ENCODE measurements around the gene FYB1. TPM values are rescaled to one million over a fixed set of nuclear protein-coding genes. Genes with fewer than 3 reads are reported as not detected.
A peak's percentile ranks its signal among the peaks of the same experiment; 100 is the strongest.

The FYB1 gene
- total RNA-seq, 4 donors from 2014 or later: 1.8 to 16.5 (median 4.8) TPM

- H3K36me3 ChIP-seq: no peaks in the 10 kb centered on the region
- intact Hi-C loops (cut with DNase I; ENCODE audit: low total_unique reads): no loop called here
- no peaks in the 10 kb centered on the region for H3K27me3 ChIP-seq
- H3K27ac ChIP-seq: no peak overlapping the region
- no peak for DNase-seq
- no peak overlapping the region for H3K4me3 ChIP-seq
- H3K4me1 ChIP-seq: no peaks in the 10 kb centered on the region
- no peak for TF ChIP-seq POLR2A (IDR thresholded peaks at IDR 0.05)
- TF ChIP-seq, protein P1, sequence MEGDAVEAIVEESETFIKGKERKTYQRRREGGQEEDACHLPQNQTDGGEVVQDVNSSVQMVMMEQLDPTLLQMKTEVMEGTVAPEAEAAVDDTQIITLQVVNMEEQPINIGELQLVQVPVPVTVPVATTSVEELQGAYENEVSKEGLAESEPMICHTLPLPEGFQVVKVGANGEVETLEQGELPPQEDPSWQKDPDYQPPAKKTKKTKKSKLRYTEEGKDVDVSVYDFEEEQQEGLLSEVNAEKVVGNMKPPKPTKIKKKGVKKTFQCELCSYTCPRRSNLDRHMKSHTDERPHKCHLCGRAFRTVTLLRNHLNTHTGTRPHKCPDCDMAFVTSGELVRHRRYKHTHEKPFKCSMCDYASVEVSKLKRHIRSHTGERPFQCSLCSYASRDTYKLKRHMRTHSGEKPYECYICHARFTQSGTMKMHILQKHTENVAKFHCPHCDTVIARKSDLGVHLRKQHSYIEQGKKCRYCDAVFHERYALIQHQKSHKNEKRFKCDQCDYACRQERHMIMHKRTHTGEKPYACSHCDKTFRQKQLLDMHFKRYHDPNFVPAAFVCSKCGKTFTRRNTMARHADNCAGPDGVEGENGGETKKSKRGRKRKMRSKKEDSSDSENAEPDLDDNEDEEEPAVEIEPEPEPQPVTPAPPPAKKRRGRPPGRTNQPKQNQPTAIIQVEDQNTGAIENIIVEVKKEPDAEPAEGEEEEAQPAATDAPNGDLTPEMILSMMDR (IDR thresholded peaks at IDR 0.05): no peak
- H3K9me3 ChIP-seq: no peaks in the 10 kb centered on the region
Observed at GRCh38 chr5:39209924-39210323, 9.4 kb downstream of the FYB1 start.

GRCh38 chr5:39208471-39208870 lies 10.9 kb downstream of the FYB1 start:
- H3K27ac ChIP-seq: no peak overlapping the region
- H3K4me3 ChIP-seq: no peak overlapping the region
- H3K36me3 ChIP-seq: no peaks in the 10 kb centered on the region
- TF ChIP-seq POLR2A (IDR thresholded peaks at IDR 0.05): no peak
- intact Hi-C loops (cut with DNase I; ENCODE audit: low total_unique reads): no loop called here
- no peak for DNase-seq
- no peaks in the 10 kb centered on the region for H3K9me3 ChIP-seq
- no peaks in the 10 kb centered on the region for H3K27me3 ChIP-seq
- no peaks in the 10 kb centered on the region for H3K4me1 ChIP-seq

- TF ChIP-seq, protein P1 (IDR thresholded peaks at IDR 0.05): no peak
- TF ChIP-seq POLR2A (IDR thresholded peaks at IDR 0.05): no peak
- DNase-seq: peak; percentile 33 to 36
- no peaks in the 10 kb centered on the region for H3K36me3 ChIP-seq
- H3K27ac ChIP-seq: no peak overlapping the region
- no peaks in the 10 kb centered on the region for H3K9me3 ChIP-seq
- H3K4me1 ChIP-seq: no peaks in the 10 kb centered on the region
- intact Hi-C loops (cut with DNase I; ENCODE audit: low total_unique reads): no loop called here
- H3K27me3 ChIP-seq: no peaks in the 10 kb centered on the region
- H3K4me3 ChIP-seq: no peak overlapping the region
Observed at GRCh38 chr5:39207345-39208045, 11.9 kb downstream of the FYB1 start.

DNA sequence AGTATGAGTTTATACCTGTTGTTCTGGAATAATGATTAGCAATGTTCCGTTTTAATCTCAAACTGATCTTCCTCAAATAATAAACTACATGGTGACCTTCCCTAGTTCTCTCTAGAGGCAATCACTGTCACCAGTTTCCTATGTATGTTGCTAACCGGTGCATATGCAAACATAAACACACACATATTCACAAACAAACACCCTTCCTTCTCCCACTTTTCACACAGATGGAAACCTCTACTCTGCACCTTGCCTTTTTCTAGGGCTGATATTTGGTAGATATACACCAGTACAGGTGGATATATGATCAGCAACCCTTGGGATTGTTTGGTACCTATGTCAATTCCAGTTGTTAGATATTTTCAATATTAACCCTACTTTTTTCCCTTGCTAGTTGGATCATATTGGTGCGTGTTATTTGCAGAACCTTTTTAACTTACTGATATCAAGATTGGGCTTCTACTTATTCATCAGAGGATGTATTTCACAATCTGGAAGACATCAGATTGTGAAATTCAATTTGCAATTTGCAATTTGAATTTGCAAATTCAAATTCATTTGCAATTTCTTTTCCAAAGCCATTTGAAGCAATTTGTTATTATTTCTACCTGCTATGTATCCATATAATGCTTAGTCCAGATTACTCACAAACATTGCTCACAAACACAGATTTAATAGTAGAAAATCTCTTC lies 12.6 kb downstream of the FYB1 start:
- H3K27me3 ChIP-seq: no peaks in the 10 kb centered on the region
- intact Hi-C loops (cut with DNase I; ENCODE audit: low total_unique reads): no loop called here
- TF ChIP-seq, protein P1 (IDR thresholded peaks at IDR 0.05): no peak
- no peak for TF ChIP-seq POLR2A (IDR thresholded peaks at IDR 0.05)

DNA sequence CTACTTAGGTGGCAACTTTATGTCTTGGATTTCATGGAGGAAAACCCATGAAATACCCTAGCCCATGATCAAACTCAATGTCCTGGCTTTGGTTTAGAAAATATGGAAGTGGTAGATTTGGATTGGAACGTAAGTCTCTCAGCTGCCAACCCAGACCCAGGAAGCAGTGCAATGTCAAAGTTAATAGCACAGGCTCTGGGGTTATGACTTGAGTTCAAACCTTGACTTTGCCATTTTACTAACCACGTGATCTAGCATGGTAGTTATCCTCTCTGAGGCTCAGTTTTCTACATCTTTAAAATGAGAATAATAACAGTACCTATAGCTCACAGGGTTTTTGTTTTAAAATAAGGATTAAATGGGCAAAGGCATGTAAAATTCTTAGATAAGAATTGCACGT lies 13.8 kb downstream of the FYB1 start:
- Histone ChIP-seq H3K27me3 (no peaks in the 10 kb centered on the region), H3K9me3 (no peaks in the 10 kb centered on the region), H3K36me3 (no peaks in the 10 kb centered on the region), H3K4me3 (no peak overlapping the region), H3K4me1 (no peaks in the 10 kb centered on the region), H3K27ac (no peak overlapping the region)
- TF ChIP-seq, protein P1 (IDR thresholded peaks at IDR 0.05): no peak
- no peak for TF ChIP-seq POLR2A (IDR thresholded peaks at IDR 0.05)
- DNase-seq: no peak
- intact Hi-C loops (cut with DNase I; ENCODE audit: low total_unique reads): no loop called here

More for the DNA sequence above, 12.6 kb downstream of the FYB1 start:
- no peaks in the 10 kb centered on the region for H3K4me1 ChIP-seq
- H3K36me3 ChIP-seq: no peaks in the 10 kb centered on the region
- H3K27ac ChIP-seq: no peak overlapping the region
- no peaks in the 10 kb centered on the region for H3K9me3 ChIP-seq
- DNase-seq: no peak
- no peak overlapping the region for H3K4me3 ChIP-seq
